ENCODE measurements around the gene CHST12. TPM values are rescaled to one million over a fixed set of nuclear protein-coding genes. Genes with fewer than 3 reads are reported as not detected.

Gene CHST12
- total RNA-seq, 1 experiment from 2014 or later: 9.9 TPM

GRCh38 chr7:2472739-2473138 is 69.3 kb downstream of the CHST12 start:
- Mint-ChIP-seq H3K36me3 (ENCODE audit: insufficient read depth, unreplicated experiment) (peaks cover 6% of the 10 kb centered on the region), H3K4me3 (ENCODE audit: unreplicated experiment) (no peak overlapping the region), H3K4me1 (ENCODE audit: insufficient read depth, unreplicated experiment) (peaks cover 24% of the 10 kb centered on the region), H3K27me3 (ENCODE audit: insufficient read depth, unreplicated experiment) (no peaks in the 10 kb centered on the region), H3K27ac (ENCODE audit: low read depth, unreplicated experiment) (no peak overlapping the region), H3K9me3 (ENCODE audit: unreplicated experiment) (no peaks in the 10 kb centered on the region)
- intact Hi-C loops (cut with micrococcal nuclease): no loop called here
- no peak for TF ChIP-seq CTCF (IDR thresholded peaks at IDR 0.05; ENCODE audit: unreplicated experiment)
- ChIA-PET CTCF (interaction anchor here (6.3 kb wide), 1 partner anchor 22 kb away, joined by 61 read pairs; no protein-coding TSS in a partner anchor), POLR2A (no interaction called here)
- DNase-seq (ENCODE audit: unreplicated experiment): no peak
- no TSS peak for BruUV-seq (replicated peaks)

DNA sequence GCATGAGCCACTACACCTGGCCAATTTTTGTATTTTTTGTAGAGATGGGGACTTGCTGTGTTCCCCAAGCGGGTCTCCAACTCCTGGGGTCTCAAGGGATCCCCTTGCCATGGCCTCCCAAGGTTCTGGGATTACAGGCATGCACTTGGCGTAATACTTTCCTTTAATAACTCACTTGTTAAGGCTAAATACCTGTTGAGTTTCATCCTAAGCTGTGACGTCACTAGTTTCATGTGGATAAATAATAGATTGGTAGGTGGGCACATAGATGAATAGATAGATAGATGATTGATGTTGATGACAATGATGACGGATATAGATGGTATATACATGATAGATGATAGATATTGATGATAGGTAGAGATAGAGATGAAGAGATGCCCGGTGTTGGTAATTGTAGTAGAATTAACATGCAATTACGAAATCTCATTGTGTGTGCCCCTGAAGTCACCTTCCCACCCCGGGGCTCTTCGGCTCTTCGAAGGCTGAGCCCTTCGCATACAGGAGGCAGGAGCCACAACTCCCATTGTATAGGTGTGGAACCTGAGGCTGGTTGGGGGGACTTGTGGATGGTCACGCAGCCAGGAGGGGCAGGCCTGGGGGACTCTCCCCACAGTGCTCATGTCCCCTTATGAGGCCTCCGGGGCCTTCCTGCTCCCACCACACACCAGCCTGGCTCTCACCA is 70.2 kb downstream of the CHST12 start:
- Mint-ChIP-seq H3K27me3 (ENCODE audit: insufficient read depth, unreplicated experiment) (no peaks in the 10 kb centered on the region), H3K9me3 (ENCODE audit: unreplicated experiment) (no peaks in the 10 kb centered on the region), H3K36me3 (ENCODE audit: insufficient read depth, unreplicated experiment) (peaks cover 6% of the 10 kb centered on the region), H3K4me1 (ENCODE audit: insufficient read depth, unreplicated experiment) (peaks cover 24% of the 10 kb centered on the region), H3K27ac (ENCODE audit: low read depth, unreplicated experiment) (no peak overlapping the region), H3K4me3 (ENCODE audit: unreplicated experiment) (no peak overlapping the region)
- no TSS peak for BruUV-seq (replicated peaks)
- ChIA-PET POLR2A (no interaction called here), CTCF (no interaction called here)
- intact Hi-C loops (cut with micrococcal nuclease): no loop called here
- TF ChIP-seq CTCF (IDR thresholded peaks at IDR 0.05; ENCODE audit: unreplicated experiment): no peak
- DNase-seq (ENCODE audit: unreplicated experiment): no peak

DNA sequence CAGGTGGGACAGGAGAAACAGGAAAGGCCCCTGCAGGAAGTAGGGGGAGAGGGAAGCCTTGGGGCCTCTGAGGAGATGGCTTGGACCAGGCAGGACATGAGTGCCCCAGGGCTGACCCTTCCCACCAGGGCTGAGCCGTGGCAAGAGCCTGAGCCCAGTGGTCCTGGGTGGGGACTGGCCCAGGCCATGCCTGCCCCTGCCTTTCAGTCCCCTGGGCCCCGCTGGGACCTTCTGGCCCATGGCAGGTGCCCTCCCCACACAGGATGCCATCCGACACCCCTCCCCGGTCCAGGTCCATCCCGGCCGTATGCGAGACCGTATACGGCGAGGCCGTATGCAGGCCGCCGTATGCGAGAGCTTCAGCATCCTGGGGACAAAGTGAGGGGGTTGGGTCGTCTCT is 70.8 kb downstream of the CHST12 start:
- POLR2A ChIA-PET: interaction anchor here (0.6 kb wide), 1 partner anchor 65 kb away, joined by 3 read pairs; no protein-coding TSS in a partner anchor
- CTCF ChIA-PET: interaction anchor here (0.9 kb wide), 1 partner anchor 22 kb away, joined by 4 read pairs; no protein-coding TSS in a partner anchor
- H3K27ac Mint-ChIP-seq (ENCODE audit: low read depth, unreplicated experiment): no peak overlapping the region
- no peak overlapping the region for H3K4me3 Mint-ChIP-seq (ENCODE audit: unreplicated experiment)
- DNase-seq (ENCODE audit: unreplicated experiment): no peak
- H3K9me3 Mint-ChIP-seq (ENCODE audit: unreplicated experiment): no peaks in the 10 kb centered on the region
- H3K27me3 Mint-ChIP-seq (ENCODE audit: insufficient read depth, unreplicated experiment): no peaks in the 10 kb centered on the region
- no peak for TF ChIP-seq CTCF (IDR thresholded peaks at IDR 0.05; ENCODE audit: unreplicated experiment)
- H3K4me1 Mint-ChIP-seq (ENCODE audit: insufficient read depth, unreplicated experiment): peaks cover 19% of the 10 kb centered on the region
- BruUV-seq (replicated peaks): no TSS peak
- intact Hi-C loops (cut with micrococcal nuclease): no loop called here
- peaks cover 6% of the 10 kb centered on the region for H3K36me3 Mint-ChIP-seq (ENCODE audit: insufficient read depth, unreplicated experiment)

DNA sequence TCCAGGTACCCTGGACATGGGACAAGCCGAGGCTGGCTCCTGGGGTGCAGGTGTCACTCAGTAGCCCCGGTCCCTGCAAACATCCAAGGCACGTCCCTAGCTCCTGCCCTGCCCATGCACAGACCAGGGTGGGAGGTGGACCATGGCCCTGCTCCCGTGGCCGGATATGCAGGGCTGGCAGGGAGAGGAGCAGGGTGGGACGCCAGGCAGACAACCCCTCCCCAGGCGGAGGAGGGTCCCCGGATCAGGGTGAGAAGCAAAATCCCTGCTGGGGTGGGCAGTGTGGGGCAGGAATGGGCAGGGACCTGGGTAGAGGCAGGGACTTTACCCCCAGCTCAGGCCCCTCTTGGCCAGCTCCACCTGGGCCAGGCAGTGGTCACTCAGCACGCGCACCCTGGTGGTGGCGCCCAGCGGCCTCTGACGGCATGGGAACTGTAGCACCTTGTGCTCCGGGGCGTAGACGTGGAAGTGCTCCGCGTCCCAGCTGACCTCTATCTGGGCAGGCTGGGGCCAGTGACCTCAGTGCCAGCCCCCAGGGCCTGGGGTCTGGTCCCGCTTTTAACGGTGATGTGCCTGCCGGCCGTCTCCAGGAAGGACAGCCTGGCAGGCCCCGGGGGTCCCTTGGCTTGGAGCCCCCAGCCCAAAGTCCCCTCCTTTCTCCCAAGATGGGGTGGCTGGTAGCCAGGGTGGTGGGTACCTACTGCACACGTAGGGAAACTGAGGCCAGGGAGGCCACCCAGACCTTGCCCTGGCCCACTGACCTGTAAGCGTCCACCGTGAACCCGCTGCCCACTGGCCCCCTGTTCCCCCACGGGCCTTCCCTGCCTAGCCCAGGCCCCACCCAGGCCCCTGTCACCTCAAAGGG is 71.6 kb downstream of the CHST12 start:
- no peaks in the 10 kb centered on the region for H3K27me3 Mint-ChIP-seq (ENCODE audit: insufficient read depth, unreplicated experiment)
- BruUV-seq (replicated peaks): no TSS peak
- H3K9me3 Mint-ChIP-seq (ENCODE audit: unreplicated experiment): no peaks in the 10 kb centered on the region
- no peak overlapping the region for H3K27ac Mint-ChIP-seq (ENCODE audit: low read depth, unreplicated experiment)
- peaks cover 6% of the 10 kb centered on the region for H3K36me3 Mint-ChIP-seq (ENCODE audit: insufficient read depth, unreplicated experiment)
- CTCF ChIA-PET: interaction anchor here (0.5 to 0.9 kb wide), 3 partner anchors 23 to 206 kb away, joined by 3 to 4 read pairs (median 4); no protein-coding TSS in a partner anchor
- POLR2A ChIA-PET: interaction anchor here (0.6 kb wide), 1 partner anchor 66 kb away, joined by 3 read pairs; no protein-coding TSS in a partner anchor
- intact Hi-C loops (cut with micrococcal nuclease): loop anchor here (5.0 kb wide), 1 partner anchor 82 kb away; the partner anchor contains the start of genes BRAT1 and IQCE
- H3K4me3 Mint-ChIP-seq (ENCODE audit: unreplicated experiment): no peak overlapping the region
- no peak for DNase-seq (ENCODE audit: unreplicated experiment)
- peaks cover 13% of the 10 kb centered on the region for H3K4me1 Mint-ChIP-seq (ENCODE audit: insufficient read depth, unreplicated experiment)
- TF ChIP-seq CTCF (IDR thresholded peaks at IDR 0.05; ENCODE audit: unreplicated experiment): no peak

All from MCF 10A (cell line).